Keratinocyte (primary cell): Measurements from ENCODE around the gene PLEKHJ1. TPM values are rescaled to one million over a fixed set of nuclear protein-coding genes. Genes with fewer than 3 reads are reported as not detected.

ENCODE experiments used
- DNase-seq: peaks from one replicate; pipeline ENCODE4 v3.0.0-alpha.2; 2011; ENCODE audit warnings: low read depth, missing footprints, low spot score
- FAIRE-seq: peaks from 2 replicates; lab custom pipeline; 2011; peaks lifted over from hg19 to GRCh38; lab: Jason Lieb, UNC
- H2AFZ ChIP-seq: 2 replicates; pipeline ENCODE4 v1.6.0; 2012; ENCODE audit warnings: low read length, control low read depth, inconsistent platforms; ENCODE audit not compliant: control insufficient read depth
- H3K27ac ChIP-seq: 2 replicates; pipeline ENCODE4 v1.5.1; 2011; ENCODE audit warnings: low read length; ENCODE audit not compliant: control insufficient read depth, insufficient read depth
- H3K27me3 ChIP-seq: 3 replicates; pipeline ENCODE4 v1.6.0; 2011; ENCODE audit warnings: low read length; ENCODE audit not compliant: control insufficient read depth, insufficient read depth; ENCODE audit errors: extremely low read depth
- H3K36me3 ChIP-seq, 2 experiments: 2 replicates in 1 of 2; 3 replicates in 1 of 2; pipeline ENCODE4 v1.5.1; 2011; ENCODE audit warnings: low read length in 2 of 2, mild to moderate bottlenecking in 1 of 2; ENCODE audit not compliant: control insufficient read depth in 2 of 2, insufficient read depth in 2 of 2; ENCODE audit errors: extremely low read depth in 1 of 2
- H3K4me1 ChIP-seq: 3 replicates; pipeline ENCODE4 v1.5.1; 2011; ENCODE audit warnings: low read length; ENCODE audit not compliant: control insufficient read depth, insufficient read depth; ENCODE audit errors: extremely low read depth
- H3K4me2 ChIP-seq: 3 replicates; pipeline ENCODE4 v1.6.0; 2011; ENCODE audit warnings: low read depth, low read length; ENCODE audit not compliant: control insufficient read depth, insufficient read depth; ENCODE audit errors: extremely low read depth
- H3K4me3 ChIP-seq, 3 experiments: fragments of 200-600 bp in 1 of 3; sonication (generic) in 1 of 3; 2 replicates in 2 of 3; 3 replicates in 1 of 3; pipeline ENCODE4 v1.5.1; 2011 to 2016; ENCODE audit warnings: low read length in 3 of 3, mild to moderate bottlenecking in 3 of 3, control low read depth in 2 of 3, inconsistent platforms in 1 of 3, low read depth in 1 of 3, mixed read lengths in 1 of 3, mixed run types in 1 of 3, moderate library complexity in 1 of 3; ENCODE audit not compliant: control insufficient read depth in 2 of 3, insufficient read depth in 2 of 3; ENCODE audit errors: extremely low read depth in 1 of 3
- H3K79me2 ChIP-seq: 2 replicates; pipeline ENCODE4 v1.6.0; 2012; ENCODE audit warnings: low read length; ENCODE audit not compliant: control insufficient read depth, insufficient read depth
- H3K9ac ChIP-seq: 3 replicates; pipeline ENCODE4 v1.6.0; 2011; ENCODE audit warnings: low read length; ENCODE audit not compliant: control insufficient read depth, insufficient read depth; ENCODE audit errors: extremely low read depth
- H3K9me1 ChIP-seq: 3 replicates; pipeline ENCODE4 v1.6.0; 2011; ENCODE audit warnings: low read length; ENCODE audit not compliant: control insufficient read depth, insufficient read depth; ENCODE audit errors: extremely low read depth
- H3K9me3 ChIP-seq: 2 replicates; pipeline ENCODE4 v1.5.1; 2012; ENCODE audit warnings: low read depth, low read length; ENCODE audit not compliant: control insufficient read depth
- H4K20me1 ChIP-seq: 3 replicates; pipeline ENCODE4 v1.6.0; 2011; ENCODE audit warnings: low read length; ENCODE audit not compliant: control insufficient read depth, insufficient read depth; ENCODE audit errors: extremely low read depth
- CTCF ChIP-seq, 3 experiments: IDR thresholded peaks in 1 of 3; conservative IDR thresholded peaks in 1 of 3; optimal IDR thresholded peaks in 1 of 3; 2 replicates in 2 of 3; 3 replicates in 1 of 3; pipeline versions ENCODE3 to v1.5.1; 2011; ENCODE audit warnings: low read length in 3 of 3, mild to moderate bottlenecking in 3 of 3, moderate library complexity in 2 of 3, control low read depth in 1 of 3, inconsistent platforms in 1 of 3; ENCODE audit not compliant: insufficient read depth in 2 of 3; ENCODE audit errors: extremely low read depth in 1 of 3
- EZH2 ChIP-seq: IDR thresholded peaks from one replicate; pipeline ENCODE4 v1.6.1; 2012; ENCODE audit warnings: inconsistent platforms, mild to moderate bottlenecking, low read length, moderate library complexity
- dilution Hi-C: fragments of 300-500 bp; cut with MboI; formaldehyde crosslinking; loops from one replicate; pipeline ENCODE4 v1.7.0; 2020; ENCODE audit warnings: low sequenced_read_pairs; ENCODE audit not compliant: extremely low pct_ligation_motif_present
- polyA minus RNA-seq, 3 experiments: library from RNA; depleted of rRNA, polyadenylated mRNA; stranded (reverse); fragments of >200 nt; gene quantifications; 1 replicate in 1 of 3; 2 replicates in 1 of 3; 3 replicates in 1 of 3; pipeline ENCODE4 v1.2.3, GENCODE V29; 2011
- polyA plus RNA-seq, 5 experiments: library from polyadenylated mRNA; depleted of rRNA in 3 of 5; stranded (reverse) in 3 of 5; stranded (forward) in 1 of 5; unstranded in 1 of 5; fragments of >200 nt; gene quantifications; 1 replicate in 1 of 5; 2 replicates in 3 of 5; 3 replicates in 1 of 5; pipeline versions ENCODE4 v1.2.1 to v1.2.3, GENCODE V29; 2011 to 2012; ENCODE audit warnings: missing spikeins in 2 of 5, low read depth in 1 of 5, low replicate concordance in 1 of 5

Gene PLEKHJ1
- polyA plus RNA-seq (36.8 to 53.1 TPM (median 46.8 TPM) in 3 replicates), polyA minus RNA-seq (16.2 to 34.2 TPM (median 19.7 TPM) in 3 replicates)
- polyA plus RNA-seq (2011; ENCODE audit: low read depth): 25.8 TPM
- polyA plus RNA-seq (2011; cell fraction: cytosol; rRNA removed): 23.6 and 46.0 TPM in 2 replicates
- 64.9 and 73.8 TPM in 2 replicates for polyA plus RNA-seq (2011; cell fraction: nucleus; rRNA removed)
- polyA plus RNA-seq (2012; ENCODE audit: low replicate concordance): 34.3 and 44.2 TPM in 2 replicates
- 25.3 TPM for polyA minus RNA-seq (2011; cell fraction: cytosol; rRNA and poly(A)+ RNA removed)
- 15.6 and 19.9 TPM in 2 replicates for polyA minus RNA-seq (2011; cell fraction: nucleus; rRNA and poly(A)+ RNA removed)

GRCh38 chr19:2236314-2237050, at the start of gene PLEKHJ1, which contains the start of gene SF3A2:
Gene PLEKHJ1 (minus strand): TSS chr19:2236329. CDS start chr19:2236248, 81 bp downstream.
Gene SF3A2 (plus strand): TSS chr19:2236824. CDS start chr19:2243419, 6,595 bp downstream.
- H3K4me1 ChIP-seq: peaks cover 45% of the 10 kb centered on the region
- no peaks in the 10 kb centered on the region for H3K27me3 ChIP-seq
- H3K9me1 ChIP-seq: peaks cover 7% of the 10 kb centered on the region
- H3K9me3 ChIP-seq: no peaks in the 10 kb centered on the region
- peak; percentile 13 for FAIRE-seq
- peaks cover 12 to 36% of the 10 kb centered on the region in 2 experiments for H3K36me3 ChIP-seq
- peak within 1 kb of the TSS; percentile 90 for H3K9ac ChIP-seq
- H3K4me3 ChIP-seq: peak within 1 kb of the TSS; percentile 70 to 91 (median 86)
- peak; percentile 75 for DNase-seq
- H4K20me1 ChIP-seq: peaks cover 17% of the 10 kb centered on the region
- dilution Hi-C loops: no loop called here
- peak within 1 kb of the TSS; percentile 94 for H3K27ac ChIP-seq
- peak within 1 kb of the TSS; percentile 97 for H3K4me2 ChIP-seq
- TF ChIP-seq CTCF (optimal IDR thresholded peaks at IDR 0.05 in 1 of 3, IDR thresholded peaks at IDR 0.05 in 1 of 3, conservative IDR thresholded peaks at IDR 0.05 in 1 of 3; ENCODE audit: extremely low read depth in 1 of 3, insufficient read depth in 2 of 3, low read length in 3 of 3) (peak; percentile 96 to 99 (median 97)), EZH2 (no peak)
- peak within 1 kb of the TSS; percentile 94 for H2AFZ ChIP-seq
- H3K79me2 ChIP-seq: peaks cover 81% of the 10 kb centered on the region

GRCh38 chr19:2283835-2284507, 47.8 kb upstream of the PLEKHJ1 start:
- Histone ChIP-seq H3K9me3 (no peaks in the 10 kb centered on the region), H3K4me2 (no peak overlapping the region), H3K27me3 (peaks cover 14% of the 10 kb centered on the region), H3K9ac (no peak overlapping the region), H3K4me1 (no peaks in the 10 kb centered on the region), H3K79me2 (no peaks in the 10 kb centered on the region), H3K4me3 (no peak overlapping the region), H3K27ac (no peak overlapping the region), H3K9me1 (no peaks in the 10 kb centered on the region), H3K36me3 (no peaks in the 10 kb centered on the region), H2AFZ (no peak overlapping the region), H4K20me1 (no peaks in the 10 kb centered on the region)
- TF ChIP-seq CTCF (optimal IDR thresholded peaks at IDR 0.05 in 1 of 3, IDR thresholded peaks at IDR 0.05 in 1 of 3, conservative IDR thresholded peaks at IDR 0.05 in 1 of 3; ENCODE audit: extremely low read depth in 1 of 3, insufficient read depth in 2 of 3, low read length in 3 of 3): no peak
- no peak for TF ChIP-seq EZH2
- DNase-seq (no peak), FAIRE-seq (no peak)
- dilution Hi-C loops: no loop called here
